Activated CD8-positive, alpha-beta memory T cell treated with anti-CD3 and anti-CD28 coated beads, Interleukin-2, amount 50 U/mL, for 4 hours (primary cell): Measurements from ENCODE around the gene HDAC4.
"Not testable (repeated sequence)": the region's sequence is repeated elsewhere in the genome, so short reads cannot be mapped to it uniquely, and the experiment has no call there.

Experiments
- DNase-seq: peaks from one replicate; pipeline ENCODE4 v3.0.0-alpha.2; 2020

Gene HDAC4

GRCh38 chr2:239400596-239401066 lies at the start of gene HDAC4:
Gene HDAC4, minus strand, starts transcription at chr2:239401020. Its CDS starts 48,321 bp downstream, at chr2:239352699.
- DNase-seq: no peak

DNA sequence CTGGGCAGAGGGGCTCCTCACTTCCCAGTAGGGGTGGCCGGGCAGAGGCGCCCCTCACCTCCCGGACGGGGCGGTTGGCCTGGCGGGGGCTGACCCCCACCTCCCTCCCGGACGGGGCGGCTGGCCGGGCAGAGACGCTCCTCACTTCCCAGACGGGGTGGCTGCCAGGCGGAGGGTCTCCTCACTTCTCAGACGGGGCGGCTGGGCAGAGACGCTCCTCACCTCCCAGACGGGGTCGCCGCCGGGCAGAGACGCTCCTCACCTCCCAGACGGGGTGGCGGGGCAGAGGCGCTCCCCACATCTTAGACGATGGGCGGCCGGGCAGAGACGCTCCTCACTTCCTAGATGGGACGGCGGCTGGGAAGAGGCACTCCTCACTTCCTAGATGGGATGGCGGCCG lies 48.6 kb upstream of the HDAC4 start:
- not testable (repeated sequence) for DNase-seq

DNA sequence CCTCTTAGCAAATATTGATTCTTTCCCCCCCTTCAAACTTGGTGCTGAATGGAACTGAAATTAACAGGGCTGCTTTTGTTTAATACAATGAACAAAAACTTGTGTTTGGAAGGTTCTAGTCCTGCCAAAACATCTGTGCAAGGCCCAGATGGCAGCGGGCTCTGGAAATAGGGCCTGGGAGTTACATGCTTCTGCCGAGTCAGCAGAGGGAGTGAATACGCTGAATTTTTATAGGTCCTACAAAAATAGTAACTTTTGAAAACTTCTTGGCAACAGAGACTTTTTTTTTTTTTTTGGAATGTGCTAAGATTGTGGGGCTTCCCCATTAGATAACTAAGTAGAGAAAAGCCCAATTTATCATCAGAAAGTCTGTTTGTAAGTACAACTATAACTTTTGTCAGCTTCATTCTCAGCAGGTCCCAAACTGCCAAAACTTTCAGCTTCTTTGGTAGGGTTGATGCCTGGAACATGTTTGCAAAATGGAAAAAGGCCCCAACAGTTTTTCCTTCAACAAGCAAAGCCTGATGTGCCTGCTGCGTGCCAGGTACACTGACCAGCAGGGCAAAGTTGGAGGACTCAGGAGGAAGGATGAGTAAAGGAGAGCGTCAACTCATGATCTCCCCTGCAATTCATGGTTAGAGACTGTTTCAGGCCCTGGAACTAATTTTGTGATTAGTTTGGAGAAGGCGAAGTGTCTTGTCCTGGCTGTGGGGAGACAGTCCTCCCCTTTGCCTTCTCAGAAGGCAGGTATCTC lies 45.1 kb upstream of the HDAC4 start:
- no peak for DNase-seq

DNA sequence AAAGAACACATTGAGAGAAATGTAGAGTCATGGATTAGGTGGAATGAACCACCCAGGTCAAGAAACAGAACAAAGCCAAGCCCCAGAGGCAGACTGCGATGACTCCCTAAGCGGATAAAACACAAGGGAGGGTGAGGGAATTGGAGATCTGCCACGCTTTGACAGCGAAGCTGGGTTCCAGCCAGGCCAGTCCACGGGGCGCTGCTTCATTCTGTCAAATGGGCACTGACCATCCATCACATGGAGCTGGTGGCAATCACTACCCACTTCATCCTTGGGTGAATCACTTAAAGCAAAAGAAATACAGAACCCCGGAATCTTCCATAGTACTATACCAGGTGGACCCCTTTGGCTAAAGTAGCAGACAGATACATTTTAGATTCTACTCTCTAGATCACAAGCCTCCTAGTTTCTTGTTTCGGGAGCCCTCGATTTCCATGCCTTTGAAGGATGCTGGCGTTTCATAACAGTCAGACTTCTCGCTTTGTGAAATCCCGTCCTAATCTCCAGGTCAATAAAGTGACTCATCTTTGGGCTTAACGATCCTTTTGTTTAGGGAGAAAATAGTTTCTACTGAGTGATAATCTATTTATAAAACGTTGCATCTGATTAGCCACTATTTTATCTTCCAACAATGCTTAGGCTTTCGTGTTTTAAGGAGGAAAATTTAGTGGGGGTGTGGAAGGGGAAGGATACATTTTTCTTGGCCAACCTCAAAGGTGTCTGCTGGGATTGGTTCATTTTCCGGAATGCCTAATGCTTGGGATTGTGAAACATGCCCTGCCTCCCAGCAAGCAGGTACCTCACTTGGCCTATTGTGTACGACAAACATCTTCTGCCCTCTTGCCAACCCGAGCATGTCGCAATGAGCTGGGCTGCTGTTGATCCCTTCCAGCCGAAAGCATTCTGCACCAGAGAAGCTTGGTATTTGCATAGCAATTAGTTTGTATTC lies 44.1 kb upstream of the HDAC4 start:
- no peak for DNase-seq

DNA sequence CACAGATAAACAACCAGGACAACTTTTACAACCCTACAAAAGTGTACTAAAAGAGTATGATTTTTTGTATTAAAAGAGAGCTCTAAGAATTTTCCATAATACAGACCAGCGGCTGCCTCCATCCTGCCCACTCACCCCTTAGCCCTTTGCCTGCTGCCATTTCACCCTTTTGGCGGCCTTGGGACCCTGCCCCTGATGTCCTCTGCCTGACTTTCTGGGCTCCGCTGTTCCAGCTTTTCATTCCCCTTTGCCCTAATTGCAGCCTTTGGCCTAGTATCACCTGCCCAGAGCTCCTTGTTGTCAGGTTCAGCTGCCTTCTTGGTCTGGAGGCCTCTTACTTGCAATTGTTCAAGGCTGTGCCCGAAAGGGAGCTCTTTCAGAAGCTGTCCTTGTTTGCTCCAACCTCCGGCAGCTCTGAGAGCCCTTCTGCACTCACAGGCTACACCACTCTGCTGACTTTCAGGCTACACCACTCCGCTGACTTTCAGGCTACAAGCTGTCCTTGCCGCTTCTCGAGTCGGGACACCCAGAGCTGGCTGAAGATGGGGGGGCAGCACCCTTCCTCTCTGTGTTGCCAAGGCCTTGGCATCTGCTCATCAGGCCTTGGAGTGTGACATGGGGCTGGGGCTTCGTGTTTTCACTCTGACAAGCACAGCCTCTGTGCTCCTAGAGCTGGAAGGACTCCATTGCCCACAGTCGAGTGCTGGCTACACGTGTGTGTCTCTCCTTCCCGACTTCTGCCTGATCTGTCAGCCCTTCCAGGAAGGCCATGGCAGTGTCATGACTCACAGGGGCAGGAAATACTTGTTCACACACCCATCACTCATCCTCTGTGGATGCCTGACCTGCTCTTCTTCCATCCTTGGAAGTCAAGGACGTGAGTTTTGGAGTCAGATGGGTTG lies 43.1 kb upstream of the HDAC4 start:
- no peak for DNase-seq

DNA sequence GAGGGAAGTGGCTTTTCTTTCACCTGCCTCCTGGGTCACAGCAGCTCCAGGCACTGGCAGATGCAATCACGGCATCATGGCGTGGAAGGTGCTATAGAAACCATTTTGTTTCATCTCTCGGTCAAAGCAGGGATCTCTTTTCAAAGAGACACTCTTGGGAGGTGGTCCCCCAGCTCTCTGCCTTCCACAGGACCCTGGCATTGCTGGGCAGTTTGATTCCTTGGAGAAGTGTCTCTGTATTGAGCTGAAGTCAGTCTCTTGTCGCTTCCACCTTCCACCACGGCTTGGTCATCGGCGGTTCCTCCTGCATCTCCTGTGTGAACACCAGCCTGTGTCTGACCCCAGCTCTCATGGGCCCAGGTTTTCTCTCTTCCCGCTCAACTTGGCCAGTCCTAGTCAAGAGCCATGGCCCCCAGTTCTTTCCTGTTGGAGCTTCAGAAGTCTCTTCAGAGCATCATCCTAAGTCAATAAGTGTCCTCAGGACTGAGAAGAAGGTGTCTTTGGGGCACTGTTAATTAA lies 42.3 kb upstream of the HDAC4 start:
- DNase-seq: no peak

GRCh38 chr2:239442192-239442591 lies 41.4 kb upstream of the HDAC4 start:
- no peak for DNase-seq

DNA sequence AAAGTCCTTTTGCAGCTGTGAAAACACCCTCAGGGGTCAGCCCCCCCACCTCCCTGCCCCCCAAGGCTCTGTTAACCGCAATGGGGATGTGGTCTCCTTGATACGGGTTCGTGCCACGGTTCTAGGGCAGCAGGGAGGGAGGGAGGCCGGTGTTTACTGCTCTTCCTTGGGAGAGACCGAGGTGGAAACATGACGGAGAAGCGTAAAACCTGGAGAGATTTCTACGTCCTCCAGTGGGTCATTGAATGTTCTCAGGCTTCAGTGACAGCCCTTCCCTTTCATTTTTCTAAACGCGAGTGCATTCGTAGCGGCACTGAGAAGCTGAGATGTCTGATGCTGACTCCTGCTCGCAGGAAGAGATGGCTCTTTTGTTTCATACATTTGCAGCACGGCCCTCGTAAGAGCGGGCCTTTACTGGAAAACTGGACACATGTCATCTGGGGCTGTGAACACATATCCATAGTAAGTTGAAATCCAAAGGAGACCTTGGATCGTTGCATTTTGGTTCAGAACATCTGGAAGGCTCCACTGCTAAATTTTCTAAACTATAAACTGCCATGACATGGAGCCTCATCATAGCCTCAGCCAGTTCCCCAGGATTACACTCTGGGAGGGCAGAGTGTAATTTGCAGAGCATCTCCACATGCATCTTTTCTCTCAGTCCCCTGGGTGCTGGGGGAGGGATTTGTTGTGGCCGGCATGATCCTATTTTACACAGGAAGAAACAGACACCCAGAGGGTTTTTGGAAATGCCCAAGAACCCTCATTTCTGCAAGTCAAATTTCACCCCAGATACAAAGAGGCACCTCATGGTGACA lies 40.6 kb upstream of the HDAC4 start:
- DNase-seq: no peak

DNA sequence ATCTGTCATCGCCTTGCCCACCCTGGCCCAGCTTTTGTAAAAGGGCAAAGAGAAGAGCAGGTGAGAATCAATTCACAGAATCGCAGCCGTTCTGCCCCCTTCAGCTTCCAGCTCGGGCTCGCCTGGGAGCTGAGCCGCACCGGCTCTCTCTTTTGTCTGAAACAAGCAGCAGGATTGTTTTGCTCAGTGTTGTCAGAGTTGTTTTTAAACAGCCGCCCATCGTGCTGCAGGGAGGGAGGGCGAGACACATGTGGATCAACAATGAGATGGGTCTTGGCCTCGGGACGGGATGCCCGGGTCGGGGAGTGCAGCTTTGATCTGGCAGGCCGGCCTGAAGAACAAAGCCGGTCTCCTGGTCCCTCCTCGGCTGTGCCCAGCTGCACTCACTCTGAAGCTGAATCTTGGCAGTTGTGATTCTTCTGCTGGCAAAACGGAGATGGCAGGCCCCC lies 39.7 kb upstream of the HDAC4 start:
- no peak for DNase-seq

DNA sequence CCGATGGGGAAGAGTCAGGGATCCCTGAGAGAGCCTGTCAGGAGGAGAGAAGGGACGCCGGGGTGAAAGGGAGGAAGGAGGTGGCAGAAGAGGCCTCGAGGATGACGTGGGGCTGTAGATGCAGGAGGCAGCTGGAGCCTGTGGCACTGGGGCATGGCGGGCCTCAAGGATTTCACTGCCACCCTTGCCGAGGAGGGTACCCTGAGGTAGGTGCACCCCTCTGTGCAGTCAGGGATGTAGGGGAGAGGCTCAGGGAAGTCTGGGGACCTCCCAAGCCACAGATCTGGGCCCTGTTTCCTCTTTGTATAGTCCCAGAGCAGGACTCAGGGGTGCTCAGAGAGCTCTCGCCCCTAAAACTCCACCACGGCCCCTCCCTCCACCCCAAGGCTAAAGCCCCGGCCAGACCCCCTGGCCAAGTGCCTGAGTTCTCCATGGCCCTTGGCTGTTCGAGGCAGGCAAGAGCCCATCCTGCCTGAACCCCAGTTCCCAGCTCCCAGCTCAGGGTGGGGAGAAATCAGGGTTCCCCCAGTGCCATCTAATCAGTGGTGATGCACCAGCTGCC lies 39.0 kb upstream of the HDAC4 start:
- DNase-seq: no peak

DNA sequence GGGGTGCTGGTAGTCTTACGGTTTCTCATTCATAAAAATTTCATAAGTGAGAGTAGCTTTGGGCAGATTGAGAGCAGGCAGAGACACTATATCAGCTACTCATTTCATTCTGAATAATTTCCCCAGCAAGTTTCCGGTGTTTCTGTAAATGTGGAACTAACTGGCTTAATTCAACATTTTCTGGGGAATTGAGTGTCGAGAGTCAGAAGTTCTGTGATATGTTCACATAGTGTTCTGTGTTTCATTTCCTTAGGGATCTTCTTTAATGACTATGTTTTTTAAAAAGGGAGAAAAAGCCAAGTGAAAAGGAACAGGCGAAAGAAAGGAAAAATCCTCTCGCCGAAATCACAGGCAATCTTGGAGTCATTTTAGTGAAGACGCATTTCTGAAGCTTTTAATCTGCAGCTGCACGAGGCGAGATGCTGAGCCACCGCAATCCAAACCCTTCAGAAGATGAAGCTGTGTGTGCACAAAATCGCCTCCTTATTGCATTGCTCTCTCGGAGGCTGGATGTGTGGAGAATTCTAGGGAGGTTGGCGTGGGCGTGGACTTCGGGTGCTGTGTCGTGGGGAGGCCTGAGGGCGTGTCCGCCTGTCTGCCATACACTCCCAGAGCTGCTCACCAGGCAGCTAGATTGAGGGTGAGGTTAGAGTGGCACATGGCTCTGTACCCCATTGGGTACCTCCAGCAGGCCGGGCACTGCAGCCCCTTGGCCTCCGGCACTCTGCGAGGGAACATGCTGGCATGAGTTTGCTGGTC lies 38.4 kb upstream of the HDAC4 start:
- DNase-seq: no peak

DNA sequence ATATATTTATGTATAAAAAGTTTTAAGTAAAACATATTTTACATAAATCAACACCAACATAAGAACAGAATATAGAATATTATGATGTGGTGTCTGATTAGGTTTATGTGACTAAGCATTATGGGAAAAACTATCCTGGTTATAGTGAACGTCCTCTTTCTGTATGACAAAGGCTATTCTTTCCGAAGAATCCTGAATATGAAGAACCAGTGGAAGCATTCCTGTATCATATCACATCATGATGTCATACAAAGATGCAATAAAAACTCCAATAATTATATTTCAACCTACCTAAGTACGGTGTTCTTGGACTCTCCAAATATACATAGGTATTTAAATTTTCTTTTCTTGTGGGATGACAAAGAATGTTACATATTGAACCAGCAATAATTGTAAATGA lies 37.5 kb upstream of the HDAC4 start:
- DNase-seq: no peak

GRCh38 chr2:239436669-239437335 lies 36.0 kb upstream of the HDAC4 start:
- no peak for DNase-seq

DNA sequence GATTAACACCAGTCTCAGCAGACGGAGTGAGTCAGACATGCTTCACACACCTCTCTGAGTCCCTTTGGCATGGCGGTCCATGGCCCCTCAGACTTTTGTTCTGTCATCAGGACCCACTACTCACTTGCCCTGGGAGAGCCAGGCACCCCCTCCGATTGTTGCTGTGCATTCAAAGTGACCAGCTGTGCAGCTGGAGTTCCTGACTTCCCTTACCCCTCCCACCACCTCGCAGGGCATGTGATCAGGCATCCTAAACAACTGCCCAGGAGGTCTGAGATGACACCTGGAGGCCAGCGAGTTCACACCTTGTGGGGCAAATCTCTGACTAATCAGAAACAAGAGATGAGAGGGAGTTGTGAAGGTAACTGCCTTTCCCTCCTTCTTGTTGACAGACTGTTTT lies 35.3 kb upstream of the HDAC4 start:
- no peak for DNase-seq

DNA sequence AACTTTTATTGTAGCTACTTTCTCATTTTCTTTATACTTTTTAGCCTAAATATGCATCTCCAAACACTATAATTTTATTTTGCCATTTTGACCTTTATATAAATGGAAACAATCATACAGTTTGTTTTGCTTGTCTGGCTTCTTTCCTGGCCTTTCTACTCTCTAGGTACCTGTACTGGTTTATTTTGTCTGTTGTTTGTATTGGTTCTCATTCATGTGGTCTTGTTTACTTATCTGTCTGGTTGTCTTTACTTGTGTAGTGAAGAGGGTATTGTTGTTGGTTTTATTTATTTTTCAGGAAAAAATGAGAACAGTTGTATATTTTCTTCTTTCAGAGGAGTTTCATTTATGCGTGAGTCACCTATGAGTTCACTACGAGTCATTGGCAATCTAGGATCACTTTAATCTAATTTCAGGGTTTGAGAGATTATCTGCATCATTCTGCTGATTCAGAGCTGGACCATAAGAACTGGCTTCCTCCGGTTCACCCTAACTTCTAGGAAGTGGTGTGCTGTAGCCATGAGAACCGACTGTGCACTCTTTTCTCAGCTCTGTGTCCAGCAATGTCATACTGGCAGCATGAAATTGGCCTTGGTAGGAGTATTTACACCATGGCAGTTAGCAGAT lies 33.1 kb upstream of the HDAC4 start:
- DNase-seq: no peak

DNA sequence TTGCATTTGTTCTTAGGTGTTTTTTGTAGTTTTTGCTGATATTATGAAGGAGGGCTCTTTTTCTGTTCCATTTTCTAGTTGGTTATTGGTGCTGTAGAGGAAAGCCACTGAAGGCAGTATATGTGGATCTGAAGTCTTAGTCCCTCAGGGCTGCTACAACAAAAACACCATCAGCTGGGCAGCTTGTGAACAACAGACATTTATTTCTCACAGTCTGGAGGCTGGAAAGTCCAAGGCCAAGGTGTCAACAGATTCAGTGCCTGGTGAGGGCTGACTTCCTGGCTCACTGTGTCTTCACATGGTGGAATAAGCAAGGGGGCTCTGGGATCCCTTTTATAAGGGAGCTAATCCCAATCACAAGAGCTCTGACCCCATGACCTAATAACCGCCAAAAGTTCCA lies 31.4 kb upstream of the HDAC4 start:
- DNase-seq: no peak

DNA sequence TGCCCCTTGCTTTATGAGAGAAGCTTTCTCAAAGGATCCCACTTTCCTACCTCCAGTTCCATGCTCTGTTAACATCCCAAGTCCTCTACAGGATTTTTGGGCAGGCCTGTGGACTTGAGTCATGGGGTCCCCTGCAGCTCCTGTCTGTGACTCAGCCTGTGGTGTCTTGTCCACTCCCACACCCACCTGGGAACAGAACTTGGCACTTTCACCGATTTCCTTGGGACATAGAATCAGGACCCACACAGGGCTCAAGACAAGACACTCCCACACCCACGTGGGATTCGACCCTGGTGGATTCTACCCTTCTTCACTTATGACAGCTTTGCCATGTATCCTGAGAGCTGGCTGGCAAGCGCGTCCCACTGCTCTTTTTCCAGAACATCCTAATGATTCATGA lies 30.7 kb upstream of the HDAC4 start:
- DNase-seq: no peak

DNA sequence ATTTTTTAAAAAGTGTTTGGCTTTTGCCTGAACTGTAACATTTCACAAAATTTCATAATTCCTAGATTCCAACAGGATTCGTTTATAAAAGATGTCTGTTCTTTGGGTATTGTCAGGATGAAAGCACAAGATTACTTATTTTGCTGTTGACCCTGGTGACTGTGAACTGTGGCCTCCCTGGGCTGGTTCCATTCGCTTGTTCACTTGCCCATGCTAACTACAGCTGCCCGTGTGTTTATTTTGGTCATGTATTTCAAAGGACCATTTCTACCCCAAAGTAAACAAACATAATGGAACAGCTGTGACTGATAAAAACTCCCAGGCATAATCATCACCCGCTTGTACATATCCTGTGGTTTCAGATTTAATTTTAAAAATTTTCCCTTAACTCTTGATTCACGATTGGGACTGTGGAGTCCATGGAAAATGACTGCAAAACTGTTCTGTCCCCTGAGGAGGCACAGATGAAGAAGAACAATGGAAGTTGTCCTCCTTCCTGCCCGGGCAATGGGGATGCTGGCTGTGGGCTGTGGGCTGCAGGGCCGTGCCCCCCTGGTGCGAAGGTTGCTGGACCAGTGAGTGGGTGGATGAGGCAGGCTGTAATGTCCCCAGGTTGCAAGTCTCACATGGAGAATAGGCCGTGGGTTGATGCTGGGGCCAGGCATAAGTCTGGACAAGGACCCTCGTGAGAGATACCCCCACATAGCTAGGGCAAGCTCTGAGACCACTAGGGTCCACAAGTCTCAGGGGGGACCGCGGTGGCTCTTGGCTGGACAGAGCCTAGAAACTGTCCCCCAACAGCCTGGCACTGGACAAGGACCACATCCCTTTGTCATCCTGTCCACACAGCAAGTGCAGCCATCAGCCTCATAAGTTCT lies 28.9 kb upstream of the HDAC4 start:
- DNase-seq: no peak
